Colonic mucosa (tissue), 4 donors: ENCODE results near the gene CMSS1. TPM values are rescaled to one million over a fixed set of nuclear protein-coding genes. Genes with fewer than 3 reads are reported as not detected.

Experiments
- DNase-seq: peaks from one replicate; pipeline ENCODE4 v3.0.0-alpha.2; 2020
- H3K27ac ChIP-seq: fragments of 200-600 bp; one replicate; pipeline ENCODE4 v1.8.0; 2021
- H3K27me3 ChIP-seq: fragments of 200-600 bp; one replicate; pipeline ENCODE4 v1.8.0; 2021
- H3K36me3 ChIP-seq: fragments of 200-600 bp; one replicate; pipeline ENCODE4 v1.8.0; 2021
- H3K4me1 ChIP-seq: fragments of 200-600 bp; one replicate; pipeline ENCODE4 v1.8.0; 2021; ENCODE audit warnings: mild to moderate bottlenecking
- H3K4me3 ChIP-seq: fragments of 200-600 bp; one replicate; pipeline ENCODE4 v1.8.0; 2021
- H3K9ac ChIP-seq, 2 donors: one replicate each; pipeline ENCODE4 v1.7.0; 2013; ENCODE audit warnings: control low read depth in 2 of 2, low read depth in 2 of 2, low read length in 2 of 2
- H3K9me3 ChIP-seq: fragments of 200-600 bp; one replicate; pipeline ENCODE4 v1.8.0; 2021
- intact Hi-C: fragments of 100-400 bp; cut with DNase I; formaldehyde crosslinking; loops from one replicate; pipeline ENCODE4 v1.14.1; 2022
- total RNA-seq, 2 donors: library from RNA; stranded (reverse); fragmentation: NEBNext Ultra II Directional in 1 of 2; extraction: Animal tissue kit (Norgen Biotek cat#: 25700) in 1 of 2; gene quantifications; one replicate each; pipeline ENCODE4 v1.2.1, GENCODE V29; 2021
- TF ChIP-seq, protein P1 (sequence below): fragments of 200-600 bp; IDR thresholded peaks from one replicate; pipeline ENCODE4 v1.8.0; 2022; ENCODE audit warnings: antibody characterized with exemption, mild to moderate bottlenecking
- donor health status: healthy.
- donor health status: DM: no; HTN: no; CAD: no.
- donor health status: DM: no; HTN: no; CAD: no.

Gene CMSS1
- total RNA-seq, 2 donors from 2014 or later: 10.7 to 24.7 TPM

DNA sequence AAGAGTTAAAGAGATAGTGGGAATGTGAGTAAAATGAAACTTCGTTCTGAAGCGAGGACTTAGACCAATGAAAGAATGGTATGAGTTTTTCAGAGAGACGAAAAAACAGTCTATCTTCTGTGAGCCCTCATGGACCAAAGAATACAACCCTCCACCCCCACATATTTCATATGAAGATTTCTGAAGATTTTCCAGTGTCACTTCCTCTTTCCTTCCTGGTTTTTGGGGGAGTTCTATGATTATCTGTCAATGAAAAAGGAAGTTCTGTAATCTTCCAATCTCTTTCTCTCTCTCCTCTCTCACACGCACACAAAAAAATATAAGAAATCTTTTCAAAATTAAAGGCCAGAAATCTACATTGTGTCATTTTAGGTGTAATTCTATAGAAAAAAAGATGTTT, 27.7 kb downstream of the CMSS1 start:
- Histone ChIP-seq H3K27ac (peak overlapping the region; percentile 28), H3K4me1 (no peaks in the 10 kb centered on the region), H3K4me3 (no peak overlapping the region), H3K9me3 (no peaks in the 10 kb centered on the region), H3K9ac (no peak overlapping the region), H3K27me3 (no peaks in the 10 kb centered on the region), H3K36me3 (no peaks in the 10 kb centered on the region)
- intact Hi-C loops: loop anchor here (10.0 kb wide), 1 partner anchor 119 kb away; no protein-coding TSS in a partner anchor
- DNase-seq: no peak
- TF ChIP-seq, protein P1, sequence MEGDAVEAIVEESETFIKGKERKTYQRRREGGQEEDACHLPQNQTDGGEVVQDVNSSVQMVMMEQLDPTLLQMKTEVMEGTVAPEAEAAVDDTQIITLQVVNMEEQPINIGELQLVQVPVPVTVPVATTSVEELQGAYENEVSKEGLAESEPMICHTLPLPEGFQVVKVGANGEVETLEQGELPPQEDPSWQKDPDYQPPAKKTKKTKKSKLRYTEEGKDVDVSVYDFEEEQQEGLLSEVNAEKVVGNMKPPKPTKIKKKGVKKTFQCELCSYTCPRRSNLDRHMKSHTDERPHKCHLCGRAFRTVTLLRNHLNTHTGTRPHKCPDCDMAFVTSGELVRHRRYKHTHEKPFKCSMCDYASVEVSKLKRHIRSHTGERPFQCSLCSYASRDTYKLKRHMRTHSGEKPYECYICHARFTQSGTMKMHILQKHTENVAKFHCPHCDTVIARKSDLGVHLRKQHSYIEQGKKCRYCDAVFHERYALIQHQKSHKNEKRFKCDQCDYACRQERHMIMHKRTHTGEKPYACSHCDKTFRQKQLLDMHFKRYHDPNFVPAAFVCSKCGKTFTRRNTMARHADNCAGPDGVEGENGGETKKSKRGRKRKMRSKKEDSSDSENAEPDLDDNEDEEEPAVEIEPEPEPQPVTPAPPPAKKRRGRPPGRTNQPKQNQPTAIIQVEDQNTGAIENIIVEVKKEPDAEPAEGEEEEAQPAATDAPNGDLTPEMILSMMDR: no peak

DNA sequence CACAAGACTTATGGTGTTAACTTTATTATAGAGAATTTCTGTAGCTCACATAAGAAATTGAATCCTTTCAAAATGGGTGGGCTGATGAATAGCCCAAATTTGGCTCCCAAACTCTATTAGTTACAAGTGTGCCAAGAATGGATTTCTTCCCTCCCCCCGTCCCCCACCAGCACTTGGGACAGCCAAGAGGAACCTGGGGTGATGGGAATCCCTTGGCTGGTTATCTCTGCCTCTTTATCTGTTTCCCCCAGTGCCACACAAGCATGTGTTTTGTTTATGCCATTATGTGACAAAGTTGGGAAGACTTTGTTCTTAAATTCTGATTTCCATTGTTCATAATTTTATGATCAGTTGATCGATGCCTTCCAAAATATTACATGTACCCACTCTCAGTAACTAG, 28.3 kb downstream of the CMSS1 start:
- intact Hi-C loops: loop anchor here (10.0 kb wide), 1 partner anchor 119 kb away; no protein-coding TSS in a partner anchor
- H3K9ac ChIP-seq: no peak overlapping the region
- H3K4me1 ChIP-seq: no peaks in the 10 kb centered on the region
- H3K27ac ChIP-seq: peak overlapping the region; percentile 48
- no peak overlapping the region for H3K4me3 ChIP-seq
- DNase-seq: no peak
- TF ChIP-seq, protein P1: no peak
- H3K36me3 ChIP-seq: no peaks in the 10 kb centered on the region
- no peaks in the 10 kb centered on the region for H3K27me3 ChIP-seq
- H3K9me3 ChIP-seq: no peaks in the 10 kb centered on the region

DNA sequence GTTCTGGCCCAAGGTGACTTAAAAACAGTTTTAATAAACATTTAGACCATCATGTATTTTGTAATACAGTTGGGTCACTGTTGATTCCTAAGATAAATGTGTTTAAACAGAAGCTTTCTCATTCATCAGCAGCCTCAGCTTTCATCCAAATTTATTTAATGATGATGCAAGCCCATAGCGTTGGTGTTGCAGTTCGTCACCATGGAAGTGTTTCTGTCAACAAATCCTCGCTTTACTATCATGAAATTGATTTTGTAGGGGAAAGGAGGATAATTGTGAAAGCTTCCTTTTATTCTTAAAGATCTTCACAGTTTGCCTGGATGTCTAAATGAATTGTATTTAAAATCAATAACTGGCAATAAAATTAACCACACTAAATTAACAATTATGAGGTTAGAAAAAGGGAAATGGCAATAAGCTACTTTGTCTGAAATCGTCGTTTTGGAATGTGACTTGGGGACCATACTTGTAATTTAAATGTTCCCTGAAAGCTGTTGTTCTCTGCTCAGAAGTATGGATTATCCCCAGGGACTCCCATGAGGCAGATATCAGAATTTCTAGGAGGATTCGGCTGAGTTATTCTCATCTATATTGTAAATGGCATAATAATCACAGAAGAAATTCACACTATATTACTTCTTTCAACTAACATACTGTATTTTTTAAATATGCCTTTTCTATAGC, 29.0 kb downstream of the CMSS1 start:
- TF ChIP-seq, protein P1: no peak
- no peaks in the 10 kb centered on the region for H3K9me3 ChIP-seq
- intact Hi-C loops: loop anchor here (10.0 kb wide), 1 partner anchor 118 kb away; no protein-coding TSS in a partner anchor
- peak overlapping the region; percentile 48 for H3K27ac ChIP-seq
- no peaks in the 10 kb centered on the region for H3K4me1 ChIP-seq
- no peak overlapping the region for H3K9ac ChIP-seq
- no peak for DNase-seq
- no peaks in the 10 kb centered on the region for H3K27me3 ChIP-seq
- no peak overlapping the region for H3K4me3 ChIP-seq
- H3K36me3 ChIP-seq: no peaks in the 10 kb centered on the region

DNA sequence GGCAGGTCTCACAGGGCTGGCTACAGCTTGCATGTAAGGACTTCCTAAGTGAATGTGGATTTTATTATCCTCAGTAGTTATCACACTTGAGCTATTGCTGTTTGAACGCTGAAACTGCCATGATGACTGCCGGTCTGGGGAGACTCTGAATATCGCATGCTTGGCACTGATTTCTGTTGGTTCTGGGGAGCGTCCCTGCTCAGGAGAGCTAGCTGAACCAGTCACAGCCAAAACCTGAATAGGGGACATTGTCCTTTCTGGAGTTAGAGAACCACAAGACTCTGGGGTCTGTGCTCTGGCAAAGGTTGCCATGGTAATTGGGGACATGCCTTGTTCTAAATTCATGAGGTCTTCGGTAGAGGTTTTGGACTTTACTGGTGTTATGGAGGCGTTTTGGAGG, 30.8 kb downstream of the CMSS1 start:
- Histone ChIP-seq H3K4me1 (no peaks in the 10 kb centered on the region), H3K4me3 (no peak overlapping the region), H3K36me3 (no peaks in the 10 kb centered on the region), H3K27me3 (no peaks in the 10 kb centered on the region), H3K27ac (no peak overlapping the region), H3K9ac (no peak overlapping the region), H3K9me3 (no peaks in the 10 kb centered on the region)
- no peak for DNase-seq
- TF ChIP-seq, protein P1: no peak
- intact Hi-C loops: loop anchor here (10.0 kb wide), 1 partner anchor 116 kb away; no protein-coding TSS in a partner anchor

DNA sequence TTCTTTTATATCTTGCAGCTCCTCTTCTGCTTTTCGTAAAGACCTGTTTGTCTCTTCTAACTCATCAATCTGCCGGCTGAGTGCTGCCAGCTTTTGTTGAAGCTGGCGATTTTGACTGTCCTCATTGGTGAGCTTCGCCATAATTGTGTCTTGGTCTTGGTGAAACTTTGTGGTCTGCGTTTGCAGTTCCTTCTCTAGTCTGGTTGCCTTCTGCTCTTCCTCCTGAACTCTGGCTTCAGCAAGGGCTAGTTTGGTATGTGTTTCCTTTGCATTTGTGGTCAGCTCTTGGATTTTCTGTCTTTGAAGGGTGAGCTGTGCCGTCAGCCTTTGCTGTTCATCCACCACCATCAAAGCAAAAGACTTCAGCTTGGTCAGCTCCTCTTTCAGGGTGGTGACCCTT, 32.9 kb downstream of the CMSS1 start:
- H3K27me3 ChIP-seq: no peaks in the 10 kb centered on the region
- TF ChIP-seq, protein P1: no peak
- intact Hi-C loops: no loop called here
- H3K9me3 ChIP-seq: no peaks in the 10 kb centered on the region
- H3K4me1 ChIP-seq: no peaks in the 10 kb centered on the region
- H3K4me3 ChIP-seq: no peak overlapping the region
- H3K36me3 ChIP-seq: no peaks in the 10 kb centered on the region
- no peak overlapping the region for H3K9ac ChIP-seq
- DNase-seq: no peak
- H3K27ac ChIP-seq: no peak overlapping the region
